HT1080 (cell line): Measurements from ENCODE around the gene CFAP54. TPM values are rescaled to one million over a fixed set of nuclear protein-coding genes. Genes with fewer than 3 reads are reported as not detected.
"Not testable (repeated sequence)": the region's sequence is repeated elsewhere in the genome, so short reads cannot be mapped to it uniquely, and the experiment has no call there.

ENCODE experiments used
- DNase-seq: peaks from one replicate; pipeline ENCODE4 v3.0.0-alpha.2; 2015; ENCODE audit warnings: low read depth
- total RNA-seq: library from RNA; depleted of rRNA; stranded (reverse); fragments of >200 nt; shearing (Covaris generic); gene quantifications from 2 replicates; pipeline ENCODE4 v1.2.3, GENCODE V29; 2014

CFAP54 gene
- total RNA-seq, 1 experiment from 2014 or later = 5.3 TPM

GRCh38 chr12:96623155-96623554 lies 133.8 kb downstream of the CFAP54 start:
- DNase-seq = no peak

- no peak for DNase-seq
Observed at GRCh38 chr12:96623656-96624217, 134.4 kb downstream of the CFAP54 start.

- no peak for DNase-seq
Observed at GRCh38 chr12:96635844-96636243, 146.5 kb downstream of the CFAP54 start.

- no peak for DNase-seq
Observed at GRCh38 chr12:96636895-96637294, 147.5 kb downstream of the CFAP54 start.

- no peak for DNase-seq
Observed at GRCh38 chr12:96648923-96649322, 159.5 kb downstream of the CFAP54 start.

GRCh38 chr12:96652870-96653269 lies 163.5 kb downstream of the CFAP54 start:
- no peak for DNase-seq

- no peak for DNase-seq
Observed at GRCh38 chr12:96658075-96658474, 168.7 kb downstream of the CFAP54 start.

- no peak for DNase-seq
Observed at GRCh38 chr12:96669786-96670185, 180.4 kb downstream of the CFAP54 start.

- DNase-seq = no peak
Observed at GRCh38 chr12:96670334-96670899, 181.0 kb downstream of the CFAP54 start.

- not testable (repeated sequence) for DNase-seq
Observed at GRCh38 chr12:96675519-96675918, 186.1 kb downstream of the CFAP54 start.

- DNase-seq = no peak
Observed at GRCh38 chr12:96677363-96677762, 188.0 kb downstream of the CFAP54 start.

- DNase-seq = no peak
Observed at GRCh38 chr12:96687719-96688118, 198.3 kb downstream of the CFAP54 start.

- peak; percentile 42 for DNase-seq
Observed at GRCh38 chr12:96698521-96698920, 209.1 kb downstream of the CFAP54 start.

- DNase-seq = peak; percentile 38
Observed at GRCh38 chr12:96698965-96699364, 209.6 kb downstream of the CFAP54 start.

- no peak for DNase-seq
Observed at GRCh38 chr12:96701856-96702255, 212.5 kb downstream of the CFAP54 start.

GRCh38 chr12:96710127-96710745 lies 220.9 kb downstream of the CFAP54 start:
- DNase-seq = no peak

GRCh38 chr12:96711364-96711763 lies 222.0 kb downstream of the CFAP54 start:
- DNase-seq = no peak

- no peak for DNase-seq
Observed at GRCh38 chr12:96714199-96714598, 224.8 kb downstream of the CFAP54 start.

- peak; percentile 31 for DNase-seq
Observed at GRCh38 chr12:96719660-96720362, 230.4 kb downstream of the CFAP54 start.

- DNase-seq = peak; percentile 7
Observed at GRCh38 chr12:96720363-96720705, 231.0 kb downstream of the CFAP54 start.

- DNase-seq = not testable (repeated sequence)
Observed at GRCh38 chr12:96729466-96729865, 240.1 kb downstream of the CFAP54 start.

GRCh38 chr12:96729886-96730285 lies 240.5 kb downstream of the CFAP54 start:
- DNase-seq = no peak

GRCh38 chr12:96743606-96744005 lies 254.2 kb downstream of the CFAP54 start:
- no peak for DNase-seq
